NCI-H82 treated with DMSO at 0.1 percent for 48 hours (cell line): ENCODE results near the gene CHGA.

Experiments
- DNase-seq: peaks from one replicate; lab custom pipeline; 2025; ENCODE audit not compliant: unreplicated experiment; lab: John Stamatoyannopoulos, UW

Gene CHGA

GRCh38 chr14:92959761-92960680 lies 37.1 kb downstream of the CHGA start:
- DNase-seq, result no peak

- DNase-seq, result no peak
Measured at GRCh38 chr14:92960706-92961566, 38.0 kb downstream of the CHGA start.

GRCh38 chr14:92961567-92961855 lies 38.6 kb downstream of the CHGA start:
- DNase-seq, result no peak

- no peak for DNase-seq
Measured at GRCh38 chr14:92962031-92962830, 39.3 kb downstream of the CHGA start.

GRCh38 chr14:92962831-92963095 lies 39.8 kb downstream of the CHGA start:
- no peak for DNase-seq

- DNase-seq, result no peak
Measured at GRCh38 chr14:92963301-92964123, 40.6 kb downstream of the CHGA start.

- no peak for DNase-seq
Measured at GRCh38 chr14:92964124-92965109, 41.5 kb downstream of the CHGA start.

GRCh38 chr14:92965281-92965680 lies 42.3 kb downstream of the CHGA start:
- no peak for DNase-seq

GRCh38 chr14:92967346-92967926 lies 44.5 kb downstream of the CHGA start:
- DNase-seq, result no peak

GRCh38 chr14:92968291-92969020 lies 45.5 kb downstream of the CHGA start:
- no peak for DNase-seq

GRCh38 chr14:92969430-92969829 lies 46.5 kb downstream of the CHGA start:
- DNase-seq, result no peak

GRCh38 chr14:92969871-92970270 lies 46.9 kb downstream of the CHGA start:
- DNase-seq, result no peak

- DNase-seq, result no peak
Measured at GRCh38 chr14:92970271-92970670, 47.3 kb downstream of the CHGA start.

GRCh38 chr14:92971601-92972180 lies 48.7 kb downstream of the CHGA start:
- DNase-seq, result no peak

GRCh38 chr14:92973261-92973797 lies 50.4 kb downstream of the CHGA start:
- DNase-seq, result peak; percentile 34

- DNase-seq, result no peak
Measured at GRCh38 chr14:92973798-92974372, 50.9 kb downstream of the CHGA start.

GRCh38 chr14:92974541-92975345 lies 51.8 kb downstream of the CHGA start:
- no peak for DNase-seq
